GM23338 (cell line): ENCODE measurements around the gene TMEM214. TPM values are rescaled to one million over a fixed set of nuclear protein-coding genes. Genes with fewer than 3 reads are reported as not detected.

Experiments
- ATAC-seq: fragments of 200-7000 bp; cut with Tn5 transposase; 3 replicates; pipeline ENCODE4 v1.9.1; 2020
- DNase-seq: peaks from one replicate; pipeline ENCODE4 v3.0.0-alpha.2; 2015; ENCODE audit warnings: low spot score
- H2AFZ ChIP-seq: fragments of 200-600 bp; sonication (generic); 2 replicates; pipeline ENCODE4 v1.8.0; 2016; ENCODE audit warnings: antibody characterized with exemption, mild to moderate bottlenecking, moderate library complexity
- H3F3A ChIP-seq: fragments of 200-600 bp; sonication (generic); replicated peaks from 2 replicates; pipeline ENCODE4 v1.8.0; 2017; ENCODE audit warnings: antibody characterized with exemption, mixed run types, low read depth
- H3K27ac ChIP-seq: fragments of 200-600 bp; sonication (generic); 2 replicates; pipeline ENCODE4 v1.6.1; 2016; ENCODE audit warnings: low read depth
- H3K27me3 ChIP-seq: fragments of 200-600 bp; sonication (generic); 2 replicates; pipeline ENCODE4 v1.8.0; 2016; ENCODE audit warnings: mild to moderate bottlenecking, mixed run types, moderate library complexity; ENCODE audit not compliant: insufficient read depth
- H3K36me3 ChIP-seq: fragments of 200-600 bp; sonication (generic); 2 replicates; pipeline ENCODE4 v1.8.0; 2016; ENCODE audit warnings: mild to moderate bottlenecking; ENCODE audit not compliant: insufficient read depth
- H3K4me1 ChIP-seq: fragments of 200-600 bp; sonication (generic); 2 replicates; pipeline ENCODE4 v1.8.0; 2016; ENCODE audit warnings: mild to moderate bottlenecking, moderate library complexity; ENCODE audit not compliant: insufficient read depth
- H3K4me2 ChIP-seq: fragments of 200-600 bp; sonication (generic); 2 replicates; pipeline ENCODE4 v1.7.1; 2017; ENCODE audit warnings: mixed run types
- H3K4me3 ChIP-seq: fragments of 200-600 bp; sonication (generic); 2 replicates; pipeline ENCODE4 v1.6.1; 2016; ENCODE audit warnings: mixed run types
- H3K79me2 ChIP-seq: fragments of 200-600 bp; sonication (generic); replicated peaks from 2 replicates; pipeline ENCODE4 v1.8.0; 2017; ENCODE audit warnings: mild to moderate bottlenecking; ENCODE audit not compliant: insufficient read depth
- H3K9me2 ChIP-seq: fragments of 200-600 bp; sonication (generic); 2 replicates; pipeline ENCODE4 v1.8.0; 2017; ENCODE audit not compliant: insufficient read depth
- H4K20me1 ChIP-seq: fragments of 200-600 bp; sonication (generic); replicated peaks from 2 replicates; pipeline ENCODE4 v1.8.0; 2017; ENCODE audit warnings: mild to moderate bottlenecking; ENCODE audit not compliant: insufficient read depth
- H3K27ac Mint-ChIP-seq: 2 replicates; pipeline ENCODE4 v1.8.0; 2020; ENCODE audit warnings: inconsistent platforms, mild to moderate bottlenecking, moderate library complexity, mixed read lengths
- H3K27me3 Mint-ChIP-seq: 3 replicates; pipeline ENCODE4 v1.8.0; 2022; ENCODE audit warnings: low read depth, mild to moderate bottlenecking, moderate library complexity, mixed read lengths, inconsistent platforms; ENCODE audit not compliant: insufficient read depth, poor library complexity
- H3K36me3 Mint-ChIP-seq: 3 replicates; pipeline ENCODE4 v1.8.0; 2021; ENCODE audit warnings: low read depth, mild to moderate bottlenecking, inconsistent platforms, moderate library complexity, mixed read lengths
- H3K4me1 Mint-ChIP-seq: 3 replicates; pipeline ENCODE4 v1.8.0; 2020; ENCODE audit warnings: mild to moderate bottlenecking, inconsistent platforms, mixed read lengths
- H3K4me3 Mint-ChIP-seq: 3 replicates; pipeline ENCODE4 v1.8.0; 2021; ENCODE audit warnings: moderate library complexity, mild to moderate bottlenecking, inconsistent platforms, mixed read lengths
- H3K9me3 Mint-ChIP-seq: 3 replicates; pipeline ENCODE4 v1.8.0; 2020; ENCODE audit warnings: moderate library complexity, mild to moderate bottlenecking, inconsistent platforms, mixed read lengths
- CREB1 ChIP-seq: fragments of 250-450 bp; sonication (Bioruptor Pico); IDR thresholded peaks from 2 replicates; pipeline ENCODE4 v1.5.0; 2020; ENCODE audit warnings: low read depth, mild to moderate bottlenecking, moderate library complexity
- ETS1 ChIP-seq: IDR thresholded peaks from 2 replicates; pipeline ENCODE4 v1.6.1; 2016; ENCODE audit warnings: antibody characterized with exemption
- JUNB ChIP-seq: IDR thresholded peaks from one replicate; pipeline ENCODE4 v1.6.1; 2016; ENCODE audit warnings: antibody characterized with exemption; ENCODE audit not compliant: unreplicated experiment
- NANOG ChIP-seq: IDR thresholded peaks from 2 replicates; pipeline ENCODE4 v1.6.1; 2016; ENCODE audit warnings: antibody characterized with exemption, borderline replicate concordance
- POLR2AphosphoS5 ChIP-seq: IDR thresholded peaks from 2 replicates; pipeline ENCODE4 v1.6.1; 2016; ENCODE audit warnings: antibody characterized with exemption, low read depth
- polyA plus RNA-seq: library from polyadenylated mRNA; unstranded; fragments of >200 nt; fragmentation: Nextera tagmentation; extraction: Ambion mirVana; gene quantifications from 2 replicates; pipeline ENCODE4 v1.2.1, GENCODE V29; 2016
- total RNA-seq: library from RNA; depleted of rRNA; stranded (reverse); fragments of >200 nt; shearing (Covaris generic); gene quantifications from 2 replicates; pipeline ENCODE4 v1.2.3, GENCODE V29; 2014
- TF ChIP-seq, protein P1 (sequence below): fragments of 250-450 bp; sonication (Bioruptor Pico); IDR thresholded peaks from 2 replicates; pipeline ENCODE4 v1.5.0; 2020; ENCODE audit warnings: mild to moderate bottlenecking, moderate library complexity
- TF ChIP-seq, protein P2 (sequence below): IDR thresholded peaks from one replicate; pipeline ENCODE4 v1.6.1; 2018; ENCODE audit warnings: antibody characterized with exemption; ENCODE audit not compliant: unreplicated experiment

TMEM214 gene
- total and polyA plus RNA-seq, 2 experiments from 2014 or later: 18.4 to 36.5 TPM

GRCh38 chr2:27033253-27033852 is 588 bp downstream of the TMEM214 start (continued):
- TF ChIP-seq, protein P1, sequence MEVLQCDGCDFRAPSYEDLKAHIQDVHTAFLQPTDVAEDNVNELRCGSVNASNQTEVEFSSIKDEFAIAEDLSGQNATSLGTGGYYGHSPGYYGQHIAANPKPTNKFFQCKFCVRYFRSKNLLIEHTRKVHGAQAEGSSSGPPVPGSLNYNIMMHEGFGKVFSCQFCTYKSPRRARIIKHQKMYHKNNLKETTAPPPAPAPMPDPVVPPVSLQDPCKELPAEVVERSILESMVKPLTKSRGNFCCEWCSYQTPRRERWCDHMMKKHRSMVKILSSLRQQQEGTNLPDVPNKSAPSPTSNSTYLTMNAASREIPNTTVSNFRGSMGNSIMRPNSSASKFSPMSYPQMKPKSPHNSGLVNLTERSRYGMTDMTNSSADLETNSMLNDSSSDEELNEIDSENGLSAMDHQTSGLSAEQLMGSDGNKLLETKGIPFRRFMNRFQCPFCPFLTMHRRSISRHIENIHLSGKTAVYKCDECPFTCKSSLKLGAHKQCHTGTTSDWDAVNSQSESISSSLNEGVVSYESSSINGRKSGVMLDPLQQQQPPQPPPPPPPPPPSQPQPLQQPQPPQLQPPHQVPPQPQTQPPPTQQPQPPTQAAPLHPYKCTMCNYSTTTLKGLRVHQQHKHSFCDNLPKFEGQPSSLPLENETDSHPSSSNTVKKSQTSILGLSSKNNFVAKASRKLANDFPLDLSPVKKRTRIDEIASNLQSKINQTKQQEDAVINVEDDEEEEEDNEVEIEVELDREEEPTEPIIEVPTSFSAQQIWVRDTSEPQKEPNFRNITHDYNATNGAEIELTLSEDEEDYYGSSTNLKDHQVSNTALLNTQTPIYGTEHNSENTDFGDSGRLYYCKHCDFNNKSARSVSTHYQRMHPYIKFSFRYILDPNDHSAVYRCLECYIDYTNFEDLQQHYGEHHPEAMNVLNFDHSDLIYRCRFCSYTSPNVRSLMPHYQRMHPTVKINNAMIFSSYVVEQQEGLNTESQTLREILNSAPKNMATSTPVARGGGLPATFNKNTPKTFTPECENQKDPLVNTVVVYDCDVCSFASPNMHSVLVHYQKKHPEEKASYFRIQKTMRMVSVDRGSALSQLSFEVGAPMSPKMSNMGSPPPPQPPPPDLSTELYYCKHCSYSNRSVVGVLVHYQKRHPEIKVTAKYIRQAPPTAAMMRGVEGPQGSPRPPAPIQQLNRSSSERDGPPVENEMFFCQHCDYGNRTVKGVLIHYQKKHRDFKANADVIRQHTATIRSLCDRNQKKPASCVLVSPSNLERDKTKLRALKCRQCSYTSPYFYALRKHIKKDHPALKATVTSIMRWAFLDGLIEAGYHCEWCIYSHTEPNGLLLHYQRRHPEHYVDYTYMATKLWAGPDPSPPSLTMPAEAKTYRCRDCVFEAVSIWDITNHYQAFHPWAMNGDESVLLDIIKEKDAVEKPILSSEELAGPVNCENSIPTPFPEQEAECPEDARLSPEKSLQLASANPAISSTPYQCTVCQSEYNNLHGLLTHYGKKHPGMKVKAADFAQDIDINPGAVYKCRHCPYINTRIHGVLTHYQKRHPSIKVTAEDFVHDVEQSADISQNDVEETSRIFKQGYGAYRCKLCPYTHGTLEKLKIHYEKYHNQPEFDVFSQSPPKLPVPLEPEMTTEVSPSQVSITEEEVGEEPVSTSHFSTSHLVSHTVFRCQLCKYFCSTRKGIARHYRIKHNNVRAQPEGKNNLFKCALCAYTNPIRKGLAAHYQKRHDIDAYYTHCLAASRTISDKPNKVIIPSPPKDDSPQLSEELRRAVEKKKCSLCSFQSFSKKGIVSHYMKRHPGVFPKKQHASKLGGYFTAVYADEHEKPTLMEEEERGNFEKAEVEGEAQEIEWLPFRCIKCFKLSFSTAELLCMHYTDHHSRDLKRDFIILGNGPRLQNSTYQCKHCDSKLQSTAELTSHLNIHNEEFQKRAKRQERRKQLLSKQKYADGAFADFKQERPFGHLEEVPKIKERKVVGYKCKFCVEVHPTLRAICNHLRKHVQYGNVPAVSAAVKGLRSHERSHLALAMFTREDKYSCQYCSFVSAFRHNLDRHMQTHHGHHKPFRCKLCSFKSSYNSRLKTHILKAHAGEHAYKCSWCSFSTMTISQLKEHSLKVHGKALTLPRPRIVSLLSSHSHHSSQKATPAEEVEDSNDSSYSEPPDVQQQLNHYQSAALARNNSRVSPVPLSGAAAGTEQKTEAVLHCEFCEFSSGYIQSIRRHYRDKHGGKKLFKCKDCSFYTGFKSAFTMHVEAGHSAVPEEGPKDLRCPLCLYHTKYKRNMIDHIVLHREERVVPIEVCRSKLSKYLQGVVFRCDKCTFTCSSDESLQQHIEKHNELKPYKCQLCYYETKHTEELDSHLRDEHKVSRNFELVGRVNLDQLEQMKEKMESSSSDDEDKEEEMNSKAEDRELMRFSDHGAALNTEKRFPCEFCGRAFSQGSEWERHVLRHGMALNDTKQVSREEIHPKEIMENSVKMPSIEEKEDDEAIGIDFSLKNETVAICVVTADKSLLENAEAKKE: no peak

DNA sequence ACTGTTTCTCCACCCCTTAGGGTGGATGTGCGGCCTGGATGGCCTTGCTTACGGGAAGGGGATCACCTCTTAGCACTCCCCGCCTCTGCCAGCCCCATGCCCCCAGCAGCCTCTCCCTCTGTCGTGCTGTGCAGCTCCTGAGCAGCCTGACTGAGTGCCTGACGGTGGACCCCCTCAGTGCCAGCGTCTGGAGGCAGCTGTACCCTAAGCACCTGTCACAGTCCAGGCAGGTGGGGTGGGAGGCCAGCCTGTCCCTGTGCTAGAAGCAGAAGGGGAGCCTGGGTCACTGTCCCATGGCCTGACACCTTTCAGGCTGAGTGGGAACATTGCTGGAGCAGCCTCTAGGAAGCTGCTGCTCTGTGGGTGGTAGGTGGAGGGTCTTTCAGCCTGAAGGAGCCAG is 5.2 kb downstream of the TMEM214 start:
- Histone ChIP-seq H3K4me3 (no peak overlapping the region), H3K79me2 (peaks cover 13% of the 10 kb centered on the region), H3K4me2 (no peak overlapping the region), H4K20me1 (no peaks in the 10 kb centered on the region), H3K4me1 (peaks cover 5% of the 10 kb centered on the region; the same call in 1 of the 2 replicates), H2AFZ (no peak overlapping the region), H3K27ac (no peak overlapping the region), H3K36me3 (peaks cover 17% of the 10 kb centered on the region; the same call in 1 of the 2 replicates), H3K27me3 (no peaks in the 10 kb centered on the region), H3F3A (no peaks in the 10 kb centered on the region), H3K9me2 (no peaks in the 10 kb centered on the region)
- Mint-ChIP-seq H3K27me3 (peaks cover 7% of the 10 kb centered on the region), H3K4me1 (peaks cover 11% of the 10 kb centered on the region), H3K27ac (no peak overlapping the region), H3K4me3 (no peak overlapping the region), H3K9me3 (no peaks in the 10 kb centered on the region), H3K36me3 (peaks cover 55% of the 10 kb centered on the region)
- ATAC-seq (no peak), DNase-seq (no peak)
- no peak for TF ChIP-seq CREB1 (CRISPR knock-in tag)

DNA sequence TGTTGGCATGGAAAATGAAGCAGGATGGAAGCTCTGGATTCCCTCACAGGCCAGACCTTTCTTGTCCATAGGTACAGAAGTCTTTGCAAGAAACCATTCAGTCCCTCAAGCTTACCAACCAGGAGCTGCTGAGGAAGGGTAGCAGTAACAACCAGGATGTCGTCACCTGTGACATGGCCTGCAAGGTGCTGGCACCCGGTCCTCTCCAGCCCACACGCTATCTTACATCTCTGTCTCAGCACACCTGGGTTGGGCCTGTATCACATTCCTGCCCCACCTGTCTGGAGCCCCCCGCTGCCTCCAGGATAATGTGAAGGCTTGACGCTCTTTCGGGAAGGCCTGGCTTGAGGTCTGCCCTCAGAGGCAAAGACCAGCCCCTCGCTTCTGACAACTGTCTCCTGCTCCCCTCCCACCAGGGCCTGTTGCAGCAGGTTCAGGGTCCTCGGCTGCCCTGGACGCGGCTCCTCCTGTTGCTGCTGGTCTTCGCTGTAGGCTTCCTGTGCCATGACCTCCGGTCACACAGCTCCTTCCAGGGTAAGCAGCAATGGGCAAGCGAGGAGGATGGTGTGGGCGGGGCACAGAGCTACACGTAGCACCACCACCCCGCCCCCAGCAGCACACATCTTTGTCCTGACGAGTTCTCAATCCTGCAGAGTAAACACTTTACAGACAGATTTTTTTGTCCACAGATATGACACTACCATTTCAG is 6.0 kb downstream of the TMEM214 start:
- Histone ChIP-seq H4K20me1 (no peaks in the 10 kb centered on the region), H3K36me3 (peaks cover 17% of the 10 kb centered on the region; the same call in 1 of the 2 replicates)
- peaks cover 4% of the 10 kb centered on the region for H3K27me3 Mint-ChIP-seq
- TF ChIP-seq ETS1 (no peak), POLR2AphosphoS5 (no peak), NANOG (no peak), JUNB (no peak)
- TF ChIP-seq, protein P2, sequence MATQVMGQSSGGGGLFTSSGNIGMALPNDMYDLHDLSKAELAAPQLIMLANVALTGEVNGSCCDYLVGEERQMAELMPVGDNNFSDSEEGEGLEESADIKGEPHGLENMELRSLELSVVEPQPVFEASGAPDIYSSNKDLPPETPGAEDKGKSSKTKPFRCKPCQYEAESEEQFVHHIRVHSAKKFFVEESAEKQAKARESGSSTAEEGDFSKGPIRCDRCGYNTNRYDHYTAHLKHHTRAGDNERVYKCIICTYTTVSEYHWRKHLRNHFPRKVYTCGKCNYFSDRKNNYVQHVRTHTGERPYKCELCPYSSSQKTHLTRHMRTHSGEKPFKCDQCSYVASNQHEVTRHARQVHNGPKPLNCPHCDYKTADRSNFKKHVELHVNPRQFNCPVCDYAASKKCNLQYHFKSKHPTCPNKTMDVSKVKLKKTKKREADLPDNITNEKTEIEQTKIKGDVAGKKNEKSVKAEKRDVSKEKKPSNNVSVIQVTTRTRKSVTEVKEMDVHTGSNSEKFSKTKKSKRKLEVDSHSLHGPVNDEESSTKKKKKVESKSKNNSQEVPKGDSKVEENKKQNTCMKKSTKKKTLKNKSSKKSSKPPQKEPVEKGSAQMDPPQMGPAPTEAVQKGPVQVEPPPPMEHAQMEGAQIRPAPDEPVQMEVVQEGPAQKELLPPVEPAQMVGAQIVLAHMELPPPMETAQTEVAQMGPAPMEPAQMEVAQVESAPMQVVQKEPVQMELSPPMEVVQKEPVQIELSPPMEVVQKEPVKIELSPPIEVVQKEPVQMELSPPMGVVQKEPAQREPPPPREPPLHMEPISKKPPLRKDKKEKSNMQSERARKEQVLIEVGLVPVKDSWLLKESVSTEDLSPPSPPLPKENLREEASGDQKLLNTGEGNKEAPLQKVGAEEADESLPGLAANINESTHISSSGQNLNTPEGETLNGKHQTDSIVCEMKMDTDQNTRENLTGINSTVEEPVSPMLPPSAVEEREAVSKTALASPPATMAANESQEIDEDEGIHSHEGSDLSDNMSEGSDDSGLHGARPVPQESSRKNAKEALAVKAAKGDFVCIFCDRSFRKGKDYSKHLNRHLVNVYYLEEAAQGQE: no peak

More for the DNA sequence above, 6.0 kb downstream of the TMEM214 start:
- peaks cover 5% of the 10 kb centered on the region for H3K4me1 Mint-ChIP-seq
- no peaks in the 10 kb centered on the region for H3K9me3 Mint-ChIP-seq
- DNase-seq (no peak), ATAC-seq (no peak)
- Histone ChIP-seq H3F3A (no peaks in the 10 kb centered on the region), H3K27me3 (no peaks in the 10 kb centered on the region), H3K79me2 (peaks cover 7% of the 10 kb centered on the region), H3K27ac (no peak overlapping the region), H3K9me2 (no peaks in the 10 kb centered on the region), H3K4me2 (no peak overlapping the region), H3K4me3 (no peak overlapping the region), H2AFZ (no peak overlapping the region), H3K4me1 (no peaks in the 10 kb centered on the region)
- H3K4me3 Mint-ChIP-seq: no peak overlapping the region
- no peak overlapping the region for H3K27ac Mint-ChIP-seq
- H3K36me3 Mint-ChIP-seq: peaks cover 55% of the 10 kb centered on the region
